HT-29 (cell line): ENCODE data around the gene CD151. TPM values are rescaled to one million over a fixed set of nuclear protein-coding genes. Genes with fewer than 3 reads are reported as not detected.

Source experiments
- DNase-seq: peaks from one replicate; pipeline ENCODE4 v3.0.0-alpha.2; 2015; ENCODE audit warnings: low spot score
- small RNA-seq: library from RNA; depleted of rRNA; stranded (forward); fragments of <200 nt; gene quantifications from one replicate; pipeline ENCODE3, GENCODE V24; 2014
- total RNA-seq: library from RNA; depleted of rRNA; stranded (reverse); fragments of >200 nt; shearing (Covaris generic); gene quantifications from 2 replicates; pipeline ENCODE4 v1.2.3, GENCODE V29; 2014; rRNA removed

CD151 gene
- total RNA-seq, 1 experiment from 2014 or later, result 916 TPM

DNA sequence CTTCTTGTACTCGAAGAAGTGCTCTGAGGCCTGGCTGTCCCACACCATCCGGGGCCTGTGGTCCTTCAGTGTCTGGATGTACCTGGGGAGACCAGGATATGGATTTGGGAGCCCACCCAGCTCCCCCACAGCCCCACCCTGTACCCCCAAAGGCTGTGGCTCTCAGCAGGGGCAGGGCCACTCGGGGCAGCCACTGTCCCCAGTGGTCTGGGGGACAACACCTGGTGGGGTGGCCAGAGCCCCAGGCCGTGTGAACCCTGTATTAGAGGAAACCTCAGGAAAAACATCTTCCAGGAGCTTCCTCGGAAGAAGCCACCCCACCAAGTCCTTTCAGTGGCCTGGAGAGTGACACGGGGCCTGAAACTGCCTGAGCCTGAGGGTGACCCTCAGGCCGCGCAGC, 37.7 kb downstream of the CD151 start:
- DNase-seq, result no peak

DNA sequence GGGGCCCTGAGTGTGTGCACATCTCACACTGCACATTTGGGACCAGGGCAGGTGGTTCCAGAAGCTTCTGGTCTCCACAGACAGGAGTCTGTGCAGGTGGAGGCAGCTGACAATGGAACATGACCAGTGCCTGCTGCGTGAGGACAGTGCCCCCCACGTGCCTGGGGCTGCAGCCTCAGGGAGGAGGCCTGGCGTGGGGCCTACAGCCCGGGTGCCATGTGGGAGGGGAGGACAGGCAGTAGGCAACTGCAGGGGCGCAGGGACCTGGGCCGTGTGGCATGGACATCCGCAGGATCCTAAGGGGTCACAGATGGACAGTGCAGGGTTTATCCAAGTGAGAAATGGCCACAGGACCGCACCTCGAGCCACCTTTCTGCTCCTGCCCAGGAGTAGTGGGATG, 38.7 kb downstream of the CD151 start:
- DNase-seq, result no peak

DNA sequence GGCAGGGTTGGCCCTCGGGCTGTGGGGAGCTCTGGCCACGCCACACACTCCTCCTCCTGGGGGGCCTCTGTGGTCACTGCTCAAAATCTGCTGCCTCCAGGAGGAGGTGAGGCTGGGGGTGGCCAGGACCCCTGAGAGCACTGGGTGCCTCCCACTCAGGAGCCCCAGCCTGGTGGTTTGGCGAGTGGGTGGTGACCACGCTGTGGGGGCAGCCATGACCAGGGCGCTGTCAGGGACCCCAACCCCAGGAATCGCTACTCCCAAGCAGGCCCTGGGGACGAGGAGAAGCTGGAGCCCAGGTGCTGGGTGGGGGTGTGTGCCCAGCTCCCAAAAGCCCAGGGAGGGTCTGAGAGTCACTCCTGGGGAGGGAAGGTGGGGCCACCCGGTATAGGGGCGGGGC, 40.0 kb downstream of the CD151 start:
- DNase-seq, result no peak

DNA sequence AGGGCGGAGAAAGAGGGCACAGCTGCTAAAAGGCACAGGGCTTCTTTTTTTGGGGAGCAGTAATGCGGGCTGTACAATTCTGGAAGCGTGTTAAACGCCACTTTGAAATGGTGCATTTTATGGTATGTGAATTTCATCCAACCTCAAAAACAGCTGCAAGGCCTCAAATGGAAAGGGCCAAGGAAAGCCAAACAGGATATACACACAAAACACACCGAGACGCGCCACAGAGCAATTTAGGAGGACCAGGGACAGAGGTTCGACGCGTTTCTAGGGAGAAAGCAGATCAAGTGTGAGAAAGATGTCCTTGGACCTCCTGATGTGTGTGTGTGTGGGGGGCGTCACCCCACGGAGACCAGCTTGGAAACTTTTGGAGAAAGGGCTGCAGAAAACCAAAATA, 41.0 kb downstream of the CD151 start:
- DNase-seq, result no peak

DNA sequence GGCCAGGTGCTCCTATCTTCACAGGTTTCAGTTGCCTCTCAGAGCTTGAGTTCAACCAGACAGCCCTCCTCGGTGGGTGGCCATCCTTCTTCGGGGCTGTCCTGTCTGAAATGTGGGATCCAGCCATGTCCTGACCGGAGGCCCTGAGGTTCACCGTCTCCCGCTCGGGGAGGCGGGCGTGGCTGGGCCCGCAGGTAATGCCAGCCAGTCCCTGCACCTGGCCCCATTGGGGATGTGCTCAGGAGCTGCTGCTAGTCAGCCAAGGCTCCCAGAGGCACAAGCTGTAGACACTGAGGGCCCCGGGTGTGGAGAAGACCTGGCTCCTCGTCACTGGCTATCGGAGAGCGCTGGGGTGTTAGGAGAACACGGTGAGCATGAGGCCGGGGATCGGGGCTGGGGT, 42.5 kb downstream of the CD151 start:
- no peak for DNase-seq

DNA sequence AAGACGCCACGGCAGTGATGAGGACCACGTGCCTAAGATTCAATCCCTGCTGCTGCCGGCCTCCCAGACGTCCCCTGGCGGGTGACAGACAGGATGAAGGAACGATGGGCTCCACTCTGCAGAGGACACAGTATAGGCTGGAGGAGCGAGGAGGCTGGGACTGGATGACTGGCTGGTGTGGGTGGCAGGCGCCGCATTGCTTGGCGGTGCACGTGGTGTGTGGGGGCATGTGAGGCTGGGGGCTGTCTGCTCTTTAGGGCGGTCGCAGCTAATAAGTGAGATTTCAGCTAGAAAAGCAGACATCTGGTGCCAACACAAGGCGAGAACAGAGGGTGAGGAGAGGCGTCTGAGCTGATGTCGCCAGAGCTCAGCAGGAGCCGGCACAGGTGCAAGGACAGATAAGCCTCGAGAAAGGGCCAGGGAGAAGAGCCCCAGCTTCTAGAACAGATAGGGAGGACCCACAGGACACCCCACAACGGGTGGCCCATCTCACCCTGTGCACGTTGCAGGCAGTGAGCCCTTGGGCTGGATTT, 43.1 kb downstream of the CD151 start:
- DNase-seq, result no peak

DNA sequence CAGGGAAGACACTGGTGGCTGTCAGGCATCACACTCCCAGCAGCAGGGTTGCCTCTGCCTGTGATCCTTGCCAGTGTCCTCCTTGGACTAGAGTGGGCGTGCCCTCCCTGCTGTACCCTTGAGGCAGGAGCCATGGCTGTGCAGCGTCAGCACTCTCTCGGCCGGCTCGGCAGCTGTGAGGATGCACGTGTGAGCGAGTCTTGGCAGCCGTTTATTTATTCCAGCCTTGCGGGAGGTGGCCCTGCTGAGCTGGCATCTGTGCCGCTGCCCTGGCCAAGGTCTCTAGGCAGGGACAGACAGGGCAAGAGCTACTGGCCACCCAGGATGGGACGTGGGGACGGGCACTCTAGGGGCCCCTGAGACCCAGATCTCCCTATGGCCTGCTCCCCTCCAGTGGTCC, 43.8 kb downstream of the CD151 start:
- no peak for DNase-seq

DNA sequence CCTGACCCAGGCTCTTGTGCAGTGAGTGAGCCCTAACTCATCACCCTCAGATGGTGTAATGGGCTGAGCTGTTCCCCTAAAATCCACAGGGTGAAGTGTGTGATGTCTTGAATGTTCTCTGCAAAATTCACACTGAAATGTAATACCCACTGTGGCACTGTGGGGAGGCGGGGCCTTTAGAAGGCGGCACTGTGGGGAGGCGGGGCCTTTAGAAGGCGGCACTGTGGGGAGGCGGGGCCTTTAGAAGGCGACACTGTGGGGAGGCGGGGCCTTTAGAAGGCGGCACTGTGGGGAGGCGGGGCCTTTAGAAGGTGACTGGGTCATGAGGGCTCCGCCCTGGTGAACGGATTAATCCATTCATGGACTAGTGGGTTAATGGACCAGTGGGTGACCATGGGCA, 44.8 kb downstream of the CD151 start:
- peak; percentile 86 for DNase-seq

DNA sequence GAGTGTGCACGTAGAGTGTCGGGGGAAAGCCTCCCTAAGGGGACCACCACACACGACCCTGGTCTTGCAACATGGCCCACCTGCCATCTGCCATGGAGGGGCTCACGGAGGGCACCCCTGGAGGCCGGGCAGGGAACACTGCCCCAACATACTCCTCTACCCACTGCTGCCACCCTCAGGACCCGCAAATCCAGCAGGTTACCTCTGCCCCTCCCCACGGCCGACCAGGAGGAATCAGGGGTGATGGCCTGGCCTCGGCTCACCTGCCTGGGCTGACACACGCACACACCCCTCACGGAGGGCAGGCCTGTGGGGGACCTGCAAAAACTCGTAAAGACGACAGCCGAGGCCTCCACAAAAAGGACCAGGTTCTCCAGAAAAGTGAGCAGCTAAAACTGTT, 47.7 kb downstream of the CD151 start:
- no peak for DNase-seq

DNA sequence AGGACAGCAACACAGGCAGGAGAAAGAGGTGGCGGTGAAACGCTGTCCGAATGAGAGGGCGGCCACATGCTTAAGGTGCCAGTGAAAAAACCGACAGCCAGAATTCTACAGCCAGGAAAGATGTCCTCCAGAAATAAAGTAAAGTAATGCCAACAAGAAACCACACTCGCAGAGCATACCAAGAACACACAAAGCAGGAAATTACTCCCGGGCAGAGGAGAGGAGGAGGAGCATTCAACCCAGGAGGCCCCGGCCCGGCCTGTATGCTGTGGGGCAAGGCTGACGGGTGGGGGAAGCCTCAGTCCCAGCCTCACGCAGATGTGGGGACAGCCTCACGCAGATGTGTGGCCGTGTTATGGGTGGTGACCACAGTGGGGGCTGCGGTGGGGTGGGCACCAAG, 49.8 kb downstream of the CD151 start:
- no peak for DNase-seq

DNA sequence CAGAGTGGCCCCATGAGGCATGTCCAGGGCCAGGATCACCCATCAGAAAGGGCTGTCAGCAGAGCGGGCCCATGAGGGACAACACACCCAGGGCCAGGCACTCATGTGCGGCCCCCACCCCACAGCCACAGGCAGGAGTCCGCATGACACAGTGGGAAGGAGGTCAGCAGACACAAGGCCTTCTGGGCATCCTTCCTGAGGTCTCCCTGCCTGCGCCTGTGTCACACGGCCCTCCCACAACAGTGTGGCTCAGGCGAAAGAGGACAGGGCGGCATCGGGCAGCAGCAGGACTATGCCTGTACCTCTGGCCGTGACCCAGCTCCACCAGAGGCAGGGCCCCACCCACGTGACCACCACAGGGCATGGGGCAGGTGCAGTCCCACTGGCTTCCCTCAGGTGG, 50.8 kb downstream of the CD151 start:
- no peak for DNase-seq

DNA sequence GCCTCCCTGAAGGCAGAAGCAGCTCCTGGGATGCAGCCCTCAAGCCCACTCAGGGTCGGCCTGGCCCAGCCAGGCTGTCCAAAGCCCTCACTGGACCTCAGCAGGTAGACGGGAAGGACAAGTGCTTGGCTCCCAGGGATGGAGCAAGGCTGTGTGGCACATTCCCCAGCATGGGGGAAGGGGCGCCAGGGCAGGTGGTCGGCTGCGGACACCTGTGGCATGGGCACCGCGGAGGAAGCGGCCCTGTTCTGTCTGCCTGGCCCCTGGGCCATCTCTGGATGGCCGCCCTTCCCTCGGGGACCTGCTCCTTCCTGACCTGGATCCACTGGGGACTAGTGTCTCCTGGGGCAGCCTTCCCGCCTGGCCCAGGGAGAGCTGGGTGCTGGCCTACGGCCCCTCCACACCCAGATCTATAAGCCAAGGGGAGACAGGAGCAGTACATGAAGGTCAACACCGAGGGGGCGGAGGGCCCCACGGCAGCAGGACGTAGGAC, 51.9 kb downstream of the CD151 start:
- no peak for DNase-seq

DNA sequence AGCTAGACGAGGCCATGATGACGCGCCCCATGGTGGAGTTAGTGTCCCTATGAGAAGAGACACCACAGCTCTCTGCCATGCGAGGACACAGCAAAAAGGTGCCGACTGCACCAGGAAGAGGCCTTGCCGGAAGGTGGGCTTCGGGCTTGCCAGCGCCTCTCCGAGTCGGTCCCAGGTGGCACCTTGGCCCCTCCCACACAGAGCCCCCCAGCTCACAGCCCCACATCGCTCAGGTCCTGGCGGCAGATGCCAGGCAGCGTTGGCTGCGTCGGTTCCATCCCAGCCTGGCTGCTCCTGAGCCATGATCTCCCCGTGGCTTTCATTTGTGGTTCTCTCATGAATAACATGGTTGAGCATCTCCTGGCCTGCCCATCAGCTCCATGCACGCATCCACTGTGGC, 53.8 kb downstream of the CD151 start:
- no peak for DNase-seq

DNA sequence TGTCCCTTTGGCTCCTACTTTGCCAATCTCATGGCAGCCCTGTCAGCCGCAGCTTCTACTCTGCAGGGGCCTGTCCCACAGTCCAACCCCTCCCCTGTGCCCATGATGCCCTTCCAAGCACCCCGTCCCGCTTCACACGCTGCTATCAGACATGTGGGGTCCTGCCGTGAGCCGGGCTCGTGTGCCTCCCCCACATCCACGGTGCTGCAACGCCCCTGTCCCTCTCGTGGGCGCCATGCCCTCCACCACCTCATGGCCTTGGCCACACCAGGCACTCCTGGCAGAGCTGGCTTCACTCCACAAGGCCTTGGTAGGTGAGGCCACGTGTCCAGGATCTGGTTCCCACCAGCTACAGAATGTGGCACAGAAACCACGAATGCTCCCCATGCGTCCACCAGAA, 54.8 kb downstream of the CD151 start:
- no peak for DNase-seq

Small RNAs within 50 kb of the gene (small RNA-seq; reads per million reads assigned to genes)
- not detected for gene SNORA52

Other genes starting within 250 kb of the CD151 start
- gene IRF7, start 217.0 kb upstream of the CD151 start, total RNA-seq, result 263 and 329 TPM in 2 replicates
- 11.9 and 12.1 TPM in 2 replicates for gene CDHR5, start 208.0 kb upstream of the CD151 start, total RNA-seq
- gene SCT, start 205.8 kb upstream of the CD151 start, total RNA-seq, result not detected in 2 replicates
- 0.34 and 0.92 TPM in 2 replicates for gene DRD4, start 195.7 kb upstream of the CD151 start, total RNA-seq
- 77.8 and 139 TPM in 2 replicates for gene DEAF1, start 137.7 kb upstream of the CD151 start, total RNA-seq
- 73.6 and 76.8 TPM in 2 replicates for gene TMEM80, start 137.1 kb upstream of the CD151 start, total RNA-seq
- gene EPS8L2, start 126.7 kb upstream of the CD151 start, total RNA-seq, result 473 and 503 TPM in 2 replicates
- 669 and 686 TPM in 2 replicates for gene TALDO1, start 85.5 kb upstream of the CD151 start, total RNA-seq
- gene GATD1, start 55.5 kb upstream of the CD151 start, total RNA-seq, result 128 and 132 TPM in 2 replicates
- 0.47 TPM in 1 of 2 replicates, not detected in the other for gene CEND1, start 42.9 kb upstream of the CD151 start, total RNA-seq
- gene SLC25A22, start 34.7 kb upstream of the CD151 start, total RNA-seq, result 82.6 and 108 TPM in 2 replicates
- gene PIDD1, start 27.7 kb upstream of the CD151 start, total RNA-seq, result 31.7 and 53.9 TPM in 2 replicates
- 1,913 and 1,915 TPM in 2 replicates for gene RPLP2, start 23.0 kb upstream of the CD151 start, total RNA-seq
- 174 and 202 TPM in 2 replicates for gene PNPLA2, start 14.0 kb upstream of the CD151 start, total RNA-seq
- 204 and 225 TPM in 2 replicates for gene CRACR2B, start 5.0 kb upstream of the CD151 start, total RNA-seq
- 1,254 and 1,310 TPM in 2 replicates for gene POLR2L, start 9.6 kb downstream of the CD151 start, total RNA-seq
- 29.2 and 39.6 TPM in 2 replicates for gene TSPAN4, start 9.9 kb downstream of the CD151 start, total RNA-seq
- 68.2 and 80.6 TPM in 2 replicates for gene CHID1, start 77.9 kb downstream of the CD151 start, total RNA-seq
- gene AP2A2, start 92.9 kb downstream of the CD151 start, total RNA-seq, result 38.5 and 46.6 TPM in 2 replicates
- 0.08 and 0.31 TPM in 2 replicates for gene MUC6, start 203.8 kb downstream of the CD151 start, total RNA-seq
- gene MUC2, start 241.9 kb downstream of the CD151 start, total RNA-seq, result 6.9 and 9.1 TPM in 2 replicates